MM.1S (cell line): ENCODE data around the gene LMO1.
A peak's percentile ranks its signal among the peaks of the same experiment; 100 is the strongest.

Experiments
- DNase-seq: peaks from one replicate; pipeline ENCODE4 v3.0.0-alpha.2; 2015
- H2AFZ ChIP-seq: fragments of 300-600 bp; sonication (generic); 2 replicates; pipeline ENCODE4 v1.6.0; 2016; ENCODE audit warnings: antibody characterized with exemption, low read length
- H3F3A ChIP-seq: fragments of 300-600 bp; sonication (generic); 2 replicates; pipeline ENCODE4 v1.6.1; 2016; ENCODE audit warnings: mild to moderate bottlenecking, antibody characterized with exemption, low read length, moderate library complexity, mixed read lengths; ENCODE audit not compliant: insufficient read depth
- H3K27ac ChIP-seq: fragments of 300-600 bp; sonication (generic); 2 replicates; pipeline ENCODE4 v1.5.1; 2016; ENCODE audit warnings: mild to moderate bottlenecking, low read length
- H3K27me3 ChIP-seq: fragments of 300-600 bp; sonication (generic); replicated peaks from 2 replicates; pipeline ENCODE4 v1.6.0; 2016; ENCODE audit warnings: low read length; ENCODE audit not compliant: insufficient read depth
- H3K36me3 ChIP-seq: fragments of 300-600 bp; sonication (generic); replicated peaks from 2 replicates; pipeline ENCODE4 v1.6.1; 2016; ENCODE audit warnings: mild to moderate bottlenecking, low read length, mixed read lengths; ENCODE audit not compliant: insufficient read depth
- H3K4me1 ChIP-seq: fragments of 300-600 bp; sonication (generic); 2 replicates; pipeline ENCODE4 v1.6.1; 2016; ENCODE audit warnings: low read length, mixed read lengths
- H3K4me2 ChIP-seq: fragments of 300-600 bp; sonication (generic); 2 replicates; pipeline ENCODE4 v1.6.0; 2016; ENCODE audit warnings: low read depth, low read length
- H3K4me3 ChIP-seq: fragments of 300-600 bp; sonication (generic); 2 replicates; pipeline ENCODE4 v1.5.1; 2016; ENCODE audit warnings: low read length, mixed read lengths
- H3K79me2 ChIP-seq: fragments of 300-600 bp; sonication (generic); 2 replicates; pipeline ENCODE4 v1.6.1; 2016; ENCODE audit warnings: mixed run types, low read length, mixed read lengths
- H3K9ac ChIP-seq: fragments of 300-600 bp; sonication (generic); 2 replicates; pipeline ENCODE4 v1.6.1; 2016; ENCODE audit warnings: low read length, mixed read lengths
- H3K9me2 ChIP-seq: fragments of 300-600 bp; sonication (generic); replicated peaks from 2 replicates; pipeline ENCODE4 v1.6.1; 2016; ENCODE audit warnings: mild to moderate bottlenecking, low read length, mixed read lengths; ENCODE audit not compliant: insufficient read depth
- H3K9me3 ChIP-seq: fragments of 300-600 bp; sonication (generic); replicated peaks from 2 replicates; pipeline ENCODE4 v1.6.1; 2016; ENCODE audit warnings: mild to moderate bottlenecking, low read length, mixed read lengths; ENCODE audit not compliant: insufficient read depth
- H4K20me1 ChIP-seq: fragments of 300-600 bp; sonication (generic); 2 replicates; pipeline ENCODE4 v1.6.1; 2016; ENCODE audit warnings: mild to moderate bottlenecking, low read length, moderate library complexity, mixed read lengths; ENCODE audit not compliant: insufficient read depth
- CTCF ChIP-seq: fragments of 300-600 bp; sonication (generic); IDR thresholded peaks from 2 replicates; pipeline ENCODE4 v1.5.1; 2016; ENCODE audit warnings: antibody characterized with exemption, low read length, mixed read lengths
- EZH2 ChIP-seq: fragments of 300-600 bp; sonication (generic); optimal IDR thresholded peaks from 2 replicates; pipeline ENCODE3; 2017; ENCODE audit warnings: low read depth, mild to moderate bottlenecking, antibody characterized with exemption, low read length, mixed read lengths
- EZH2phosphoT487 ChIP-seq: fragments of 300-600 bp; sonication (generic); IDR thresholded peaks from 2 replicates; pipeline ENCODE4 v1.6.1; 2018; ENCODE audit warnings: antibody characterized with exemption, low read length

Gene LMO1

GRCh38 chr11:8192896-8193209 is 70.8 kb downstream of the LMO1 start:
- no peaks in the 10 kb centered on the region for H3K79me2 ChIP-seq
- no peak overlapping the region for H3K4me3 ChIP-seq
- no peak overlapping the region for H3K9ac ChIP-seq
- H4K20me1 ChIP-seq, result no peaks in the 10 kb centered on the region
- TF ChIP-seq EZH2phosphoT487, result no peak
- TF ChIP-seq CTCF, result no peak
- TF ChIP-seq EZH2, result no peak
- no peak for DNase-seq
- H3K27ac ChIP-seq, result no peak overlapping the region
- no peak overlapping the region for H2AFZ ChIP-seq
- no peaks in the 10 kb centered on the region for H3K36me3 ChIP-seq
- H3K4me1 ChIP-seq, result no peaks in the 10 kb centered on the region
- no peaks in the 10 kb centered on the region for H3K9me3 ChIP-seq
- no peaks in the 10 kb centered on the region for H3K27me3 ChIP-seq
- no peaks in the 10 kb centered on the region for H3K9me2 ChIP-seq
- no peak overlapping the region for H3K4me2 ChIP-seq
- H3F3A ChIP-seq, result no peaks in the 10 kb centered on the region

GRCh38 chr11:8192016-8192895 is 71.4 kb downstream of the LMO1 start:
- Histone ChIP-seq H2AFZ (no peak overlapping the region), H3K4me2 (no peak overlapping the region), H4K20me1 (no peaks in the 10 kb centered on the region), H3K36me3 (no peaks in the 10 kb centered on the region), H3K9me2 (no peaks in the 10 kb centered on the region), H3K4me1 (no peaks in the 10 kb centered on the region), H3K79me2 (no peaks in the 10 kb centered on the region), H3K27ac (no peak overlapping the region), H3K27me3 (no peaks in the 10 kb centered on the region), H3K9me3 (no peaks in the 10 kb centered on the region), H3F3A (no peaks in the 10 kb centered on the region), H3K9ac (no peak overlapping the region), H3K4me3 (no peak overlapping the region)
- peak; percentile 47 for DNase-seq
- TF ChIP-seq EZH2 (no peak), EZH2phosphoT487 (no peak), CTCF (peak; percentile 83)

- Histone ChIP-seq H3K9me2 (no peaks in the 10 kb centered on the region), H3K27ac (no peak overlapping the region), H3K79me2 (no peaks in the 10 kb centered on the region), H3K4me3 (no peak overlapping the region), H3K9ac (no peak overlapping the region), H3K27me3 (no peaks in the 10 kb centered on the region), H3K4me1 (no peaks in the 10 kb centered on the region), H4K20me1 (no peaks in the 10 kb centered on the region), H2AFZ (no peak overlapping the region), H3F3A (no peaks in the 10 kb centered on the region), H3K4me2 (no peak overlapping the region), H3K36me3 (no peaks in the 10 kb centered on the region), H3K9me3 (no peaks in the 10 kb centered on the region)
- DNase-seq, result no peak
- no peak for TF ChIP-seq EZH2phosphoT487
- no peak for TF ChIP-seq CTCF
- TF ChIP-seq EZH2, result no peak
These were observed 73.2 kb downstream of the LMO1 start for GRCh38 chr11:8190431-8190830.
